BE2C (cell line): Measurements from ENCODE around the gene COX5B.
A peak's percentile ranks its signal among the peaks of the same experiment; 100 is the strongest.
"Not testable (repeated sequence)": the region's sequence is repeated elsewhere in the genome, so short reads cannot be mapped to it uniquely, and the experiment has no call there.

ENCODE experiments used
- DNase-seq: peaks from one replicate; pipeline ENCODE4 v3.0.0-alpha.2; 2020
- H3K27me3 ChIP-seq: fragments of 250-450 bp; sonication (Bioruptor Pico); 2 replicates; pipeline ENCODE4 v1.5.1; 2020; ENCODE audit warnings: mild to moderate bottlenecking
- H3K36me3 ChIP-seq: fragments of 250-450 bp; sonication (Bioruptor Pico); 2 replicates; pipeline ENCODE4 v1.5.1; 2020; ENCODE audit warnings: mild to moderate bottlenecking
- H3K4me1 ChIP-seq: fragments of 250-450 bp; sonication (Bioruptor Pico); 2 replicates; pipeline ENCODE4 v1.5.1; 2020
- H3K4me3 ChIP-seq: 2 replicates; pipeline ENCODE4 v1.5.1; 2011; ENCODE audit warnings: low read depth, low read length
- H3K9me3 ChIP-seq: fragments of 250-450 bp; sonication (Bioruptor Pico); 2 replicates; pipeline ENCODE4 v1.5.1; 2020
- CTCF ChIP-seq: IDR thresholded peaks from 2 replicates; pipeline ENCODE4 v1.5.1; 2012; ENCODE audit warnings: mild to moderate bottlenecking, low read depth, low read length

COX5B gene

GRCh38 chr2:97625354-97626048 lies 20.4 kb upstream of the COX5B start:
- not testable (repeated sequence) for DNase-seq, H3K4me1 ChIP-seq, H3K36me3 ChIP-seq, H3K4me3 ChIP-seq, H3K27me3 ChIP-seq, H3K9me3 ChIP-seq

GRCh38 chr2:97626049-97626430 lies 19.8 kb upstream of the COX5B start:
- not testable (repeated sequence) for H3K4me1 ChIP-seq, H3K4me3 ChIP-seq, H3K9me3 ChIP-seq, H3K27me3 ChIP-seq, DNase-seq, H3K36me3 ChIP-seq

- no peaks in the 10 kb centered on the region for H3K9me3 ChIP-seq
- peaks cover 12% of the 10 kb centered on the region for H3K36me3 ChIP-seq
- no peak overlapping the region for H3K4me3 ChIP-seq
- DNase-seq, result no peak
- no peak for TF ChIP-seq CTCF
- no peaks in the 10 kb centered on the region for H3K27me3 ChIP-seq
- no peaks in the 10 kb centered on the region; the same call in 1 of the 2 replicates for H3K4me1 ChIP-seq
Measured at GRCh38 chr2:97644023-97644717, 1.7 kb upstream of the COX5B start.

- Histone ChIP-seq H3K4me1 (no peaks in the 10 kb centered on the region; the same call in 1 of the 2 replicates), H3K36me3 (peaks cover 12% of the 10 kb centered on the region), H3K4me3 (peak overlapping the region; percentile 81), H3K9me3 (no peaks in the 10 kb centered on the region), H3K27me3 (no peaks in the 10 kb centered on the region)
- TF ChIP-seq CTCF, result no peak
- no peak for DNase-seq
Measured at GRCh38 chr2:97645112-97645694, 659 bp upstream of the COX5B start.

GRCh38 chr2:97646977-97647376 lies 1.1 kb downstream of the COX5B start:
- no peak for TF ChIP-seq CTCF
- Histone ChIP-seq H3K4me3 (peak overlapping the region; percentile 81), H3K27me3 (no peaks in the 10 kb centered on the region), H3K9me3 (no peaks in the 10 kb centered on the region), H3K4me1 (no peaks in the 10 kb centered on the region; the same call in 1 of the 2 replicates), H3K36me3 (peaks cover 12% of the 10 kb centered on the region)
- DNase-seq, result no peak

- TF ChIP-seq CTCF, result no peak
- Histone ChIP-seq H3K36me3 (peaks cover 12% of the 10 kb centered on the region), H3K9me3 (no peaks in the 10 kb centered on the region), H3K4me1 (no peaks in the 10 kb centered on the region), H3K4me3 (no peak overlapping the region), H3K27me3 (no peaks in the 10 kb centered on the region)
- DNase-seq, result no peak
Measured at GRCh38 chr2:97651114-97651513, 5.3 kb downstream of the COX5B start.

- TF ChIP-seq CTCF, result no peak
- Histone ChIP-seq H3K36me3 (peaks cover under 1% of the 10 kb centered on the region), H3K4me1 (no peaks in the 10 kb centered on the region), H3K9me3 (no peaks in the 10 kb centered on the region), H3K4me3 (no peak overlapping the region), H3K27me3 (no peaks in the 10 kb centered on the region)
- no peak for DNase-seq
Measured at GRCh38 chr2:97653473-97653872, 7.6 kb downstream of the COX5B start.
